ENCODE data around the gene RPGR.

- TF ChIP-seq NFATC3 (IDR thresholded peaks at IDR 0.05) (no peak), ZC3H11A (IDR thresholded peaks at IDR 0.05; ENCODE audit: low read depth, low read length) (no peak), BHLHE40 (IDR thresholded peaks at IDR 0.05; ENCODE audit: low read length) (no peak), RAD21 (CRISPR knock-in tag; conservative IDR thresholded peaks at IDR 0.05 in 1 of 2, IDR thresholded peaks at IDR 0.05 in 1 of 2) (no peak), CTCF (IDR thresholded peaks at IDR 0.05 in 2 of 3, conservative IDR thresholded peaks at IDR 0.05 in 1 of 3; ENCODE audit: insufficient read depth in 2 of 3, low read depth in 1 of 3, low read length in 3 of 3) (no peak), ELF1 (tag; IDR thresholded peaks at IDR 0.05) (no peak), ZNF212 (CRISPR knock-in tag; IDR thresholded peaks at IDR 0.05) (no peak), GATAD2B (IDR thresholded peaks at IDR 0.05; ENCODE audit: borderline replicate concordance) (no peak), POLR2A (conservative IDR thresholded peaks at IDR 0.05) (no peak), GABPB1 (CRISPR knock-in tag; IDR thresholded peaks at IDR 0.05) (no peak), TFAP4 (CRISPR knock-in tag; IDR thresholded peaks at IDR 0.05; ENCODE audit: borderline replicate concordance) (no peak), FOS (IDR thresholded peaks at IDR 0.05; ENCODE audit: extremely low read depth, insufficient read length) (no peak), CREB1 (IDR thresholded peaks at IDR 0.05) (no peak), CREB1 (CRISPR knock-in tag; IDR thresholded peaks at IDR 0.05) (no peak)
- TF ChIP-seq, protein P1, sequence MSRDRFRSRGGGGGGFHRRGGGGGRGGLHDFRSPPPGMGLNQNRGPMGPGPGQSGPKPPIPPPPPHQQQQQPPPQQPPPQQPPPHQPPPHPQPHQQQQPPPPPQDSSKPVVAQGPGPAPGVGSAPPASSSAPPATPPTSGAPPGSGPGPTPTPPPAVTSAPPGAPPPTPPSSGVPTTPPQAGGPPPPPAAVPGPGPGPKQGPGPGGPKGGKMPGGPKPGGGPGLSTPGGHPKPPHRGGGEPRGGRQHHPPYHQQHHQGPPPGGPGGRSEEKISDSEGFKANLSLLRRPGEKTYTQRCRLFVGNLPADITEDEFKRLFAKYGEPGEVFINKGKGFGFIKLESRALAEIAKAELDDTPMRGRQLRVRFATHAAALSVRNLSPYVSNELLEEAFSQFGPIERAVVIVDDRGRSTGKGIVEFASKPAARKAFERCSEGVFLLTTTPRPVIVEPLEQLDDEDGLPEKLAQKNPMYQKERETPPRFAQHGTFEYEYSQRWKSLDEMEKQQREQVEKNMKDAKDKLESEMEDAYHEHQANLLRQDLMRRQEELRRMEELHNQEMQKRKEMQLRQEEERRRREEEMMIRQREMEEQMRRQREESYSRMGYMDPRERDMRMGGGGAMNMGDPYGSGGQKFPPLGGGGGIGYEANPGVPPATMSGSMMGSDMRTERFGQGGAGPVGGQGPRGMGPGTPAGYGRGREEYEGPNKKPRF (IDR thresholded peaks at IDR 0.05; ENCODE audit: low read depth, low read length) = no peak
These were observed 59.3 kb downstream of the RPGR start for GRCh38 chrX:38268011-38268410.
